Measurements from ENCODE around the gene FRMD6.
"Not testable (repeated sequence)": the region's sequence is repeated elsewhere in the genome, so short reads cannot be mapped to it uniquely, and the experiment has no call there.

FRMD6 gene

DNA sequence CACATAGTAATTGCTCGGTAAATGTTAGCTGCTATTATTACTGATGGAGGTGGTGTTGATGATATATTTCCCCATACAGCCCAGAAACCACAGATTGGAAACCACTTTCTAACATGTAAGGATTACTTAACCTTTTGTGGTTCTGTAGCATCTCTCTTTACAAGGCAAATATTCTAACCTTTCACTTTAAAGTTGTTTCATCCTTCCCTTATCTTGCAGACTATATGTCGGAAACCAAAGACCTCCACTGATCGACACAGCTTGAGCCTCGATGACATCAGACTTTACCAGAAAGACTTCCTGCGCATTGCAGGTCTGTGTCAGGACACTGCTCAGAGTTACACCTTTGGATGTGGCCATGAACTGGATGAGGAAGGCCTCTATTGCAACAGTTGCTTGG lies 75.8 kb downstream of the FRMD6 start:
- DNase-seq: no peak

- no peak for DNase-seq
Observed at GRCh38 chr14:51730098-51730497, 78.4 kb downstream of the FRMD6 start.

- DNase-seq: no peak
Observed at GRCh38 chr14:51730684-51731083, 79.0 kb downstream of the FRMD6 start.

- DNase-seq: no peak
Observed at GRCh38 chr14:51732494-51733112, 80.9 kb downstream of the FRMD6 start.

DNA sequence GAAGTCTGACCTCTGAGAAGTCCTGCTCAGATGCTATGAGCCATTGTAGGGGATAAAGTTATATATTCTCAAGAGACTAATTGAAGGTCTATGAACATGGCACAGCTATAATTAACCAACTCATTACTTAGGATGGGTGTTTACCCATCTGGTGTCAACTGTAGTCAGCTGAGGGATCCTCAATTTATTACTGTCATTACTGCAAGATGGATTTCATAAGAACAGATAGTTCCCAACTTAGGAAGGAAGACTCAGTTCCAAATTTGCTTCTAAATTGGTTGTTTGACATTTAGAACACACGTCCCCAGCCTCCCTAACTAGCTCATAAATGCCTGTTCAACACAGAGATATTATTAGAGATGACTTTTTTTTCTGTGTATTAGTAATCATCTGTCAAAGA lies 81.4 kb downstream of the FRMD6 start:
- DNase-seq: peak; percentile 28

DNA sequence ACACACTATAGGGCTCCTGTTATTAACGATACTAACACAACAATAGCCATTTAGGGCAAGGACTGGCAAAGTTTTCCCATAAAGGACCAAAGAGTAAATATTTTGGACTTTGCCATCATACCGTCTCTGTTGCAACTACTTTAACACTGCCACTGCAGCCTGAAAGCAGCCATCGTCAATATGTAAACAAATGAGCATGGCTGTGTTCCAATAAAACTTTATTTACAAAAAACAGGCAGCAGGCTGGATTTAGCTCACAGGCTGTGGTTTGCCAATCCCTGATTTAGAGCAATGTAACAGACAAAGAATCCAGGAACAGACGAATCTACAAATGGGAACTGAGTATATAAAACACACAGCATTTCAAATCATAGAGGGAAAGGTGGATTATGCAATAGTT lies 84.1 kb downstream of the FRMD6 start:
- no peak for DNase-seq

GRCh38 chr14:51738754-51739153 lies 87.0 kb downstream of the FRMD6 start:
- DNase-seq: peak; percentile 98

DNA sequence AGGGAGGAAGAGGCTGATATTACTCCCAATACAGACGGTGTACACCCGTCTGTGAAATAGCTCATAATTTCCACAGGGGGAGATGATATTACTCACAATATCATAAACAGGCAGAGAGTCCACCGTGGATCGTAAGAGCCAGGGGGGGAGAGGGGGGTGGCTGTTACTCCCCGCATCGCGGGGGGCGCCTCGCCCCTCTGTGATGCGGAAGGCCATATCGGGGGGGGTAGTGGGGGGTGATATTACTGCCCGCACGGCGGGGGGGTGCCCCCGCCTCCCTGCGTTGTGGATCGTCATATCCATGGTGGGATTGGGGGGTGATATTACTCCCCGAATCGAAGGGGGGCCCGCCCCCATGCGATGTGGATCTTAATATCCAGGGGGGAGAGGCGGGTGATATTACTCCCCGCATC lies 91.9 kb downstream of the FRMD6 start:
- DNase-seq: no peak

GRCh38 chr14:51744372-51745130 lies 92.8 kb downstream of the FRMD6 start:
- no peak for DNase-seq

- not testable (repeated sequence) for DNase-seq
Observed at GRCh38 chr14:51746823-51747222, 95.1 kb downstream of the FRMD6 start.

- DNase-seq: no peak
Observed at GRCh38 chr14:51750542-51750941, 98.8 kb downstream of the FRMD6 start.

- not testable (repeated sequence) for DNase-seq
Observed at GRCh38 chr14:51751611-51752345, 100.1 kb downstream of the FRMD6 start.

DNA sequence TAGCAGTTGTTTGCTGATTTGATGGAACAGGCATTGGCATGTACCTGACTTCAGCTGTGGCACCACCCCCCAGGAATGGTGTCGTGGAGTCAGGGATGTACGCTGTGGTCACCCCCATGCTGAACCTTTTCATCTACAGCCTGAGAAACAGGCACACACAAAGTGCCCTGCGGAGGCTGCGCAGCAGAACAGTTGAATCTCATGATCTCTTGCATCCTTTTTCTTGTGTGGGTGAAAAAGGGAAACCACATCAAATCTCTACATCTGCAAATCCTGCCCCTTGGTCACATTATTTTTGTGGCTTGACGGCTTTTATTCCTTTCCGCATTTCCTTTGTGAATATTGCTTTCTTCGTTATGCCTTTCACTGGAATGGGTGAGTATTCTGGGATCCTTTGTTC lies 106.0 kb downstream of the FRMD6 start:
- not testable (repeated sequence) for DNase-seq

DNA sequence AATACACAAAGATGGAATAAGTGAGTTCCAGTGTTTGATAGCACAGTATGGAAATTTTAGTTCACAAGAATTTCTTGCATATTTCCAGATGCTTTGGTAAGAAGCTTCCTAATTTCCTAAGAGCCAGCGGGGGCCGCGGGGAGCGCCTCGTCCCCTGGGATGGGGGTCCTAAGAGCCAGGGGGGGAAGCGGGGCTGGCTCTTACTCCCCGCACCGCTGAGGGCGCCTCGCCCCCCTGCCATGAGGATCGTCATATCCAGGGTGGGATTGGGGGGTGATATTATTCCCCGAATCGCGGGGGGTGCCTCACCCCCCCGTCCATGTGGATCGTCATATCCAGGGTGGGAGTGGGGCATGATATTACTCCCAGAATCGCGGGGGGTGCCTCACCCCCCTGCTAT lies 108.2 kb downstream of the FRMD6 start:
- no peak for DNase-seq

- not testable (repeated sequence) for DNase-seq
Observed at GRCh38 chr14:51765726-51766125, 114.0 kb downstream of the FRMD6 start.

- DNase-seq: not testable (repeated sequence)
Observed at GRCh38 chr14:51766586-51766985, 114.9 kb downstream of the FRMD6 start.

DNA sequence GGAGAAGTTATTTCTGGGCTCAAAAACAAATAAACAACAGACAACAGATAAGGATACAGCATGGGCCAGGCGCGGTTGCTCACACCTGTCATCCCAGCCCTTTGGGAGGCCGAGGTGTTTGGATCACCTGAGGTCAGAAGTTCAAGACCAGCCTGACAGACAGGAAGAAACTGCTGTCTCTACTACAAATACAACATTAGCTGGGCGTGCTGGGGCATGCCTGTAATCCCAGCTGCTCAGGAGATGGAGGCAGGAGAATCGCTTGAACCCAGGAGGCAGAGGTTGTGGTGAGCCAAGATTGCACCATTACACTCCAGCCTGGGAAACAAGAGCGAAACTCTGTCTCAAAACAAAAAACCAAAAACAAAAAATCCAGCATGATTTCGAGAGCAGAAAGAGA lies 117.6 kb downstream of the FRMD6 start:
- DNase-seq: not testable (repeated sequence)

GRCh38 chr14:51774209-51774608 lies 122.5 kb downstream of the FRMD6 start:
- peak; percentile 39 for DNase-seq

- DNase-seq: peak; percentile 76
Observed at GRCh38 chr14:51776102-51776894, 124.6 kb downstream of the FRMD6 start.

GRCh38 chr14:51780006-51780692 lies 128.4 kb downstream of the FRMD6 start:
- no peak for DNase-seq
